Activated gamma-delta T cell treated with Interleukin-2 at 50 U/mL for 16 hours (primary cell): Measurements from ENCODE around the gene IDH3G.
"Not testable (repeated sequence)": the region's sequence is repeated elsewhere in the genome, so short reads cannot be mapped to it uniquely, and the experiment has no call there.

ENCODE experiments used
- DNase-seq: peaks from one replicate; pipeline ENCODE4 v3.0.0-alpha.2; 2020

Gene IDH3G

GRCh38 chrX:153794018-153794896 is at the start of gene IDH3G, which contains the start of gene SSR4:
Gene IDH3G (minus strand): TSS chrX:153794375. CDS start chrX:153794326, 49 bp downstream.
Gene SSR4 (plus strand): TSS chrX:153794668. CDS start chrX:153794688, 20 bp downstream.
- DNase-seq: peak; percentile 89

- no peak for DNase-seq
These were observed 42.7 kb upstream of the IDH3G start for GRCh38 chrX:153836921-153837320.

GRCh38 chrX:153832728-153833127 is 38.6 kb upstream of the IDH3G start:
- DNase-seq: no peak

- DNase-seq: no peak
These were observed 37.4 kb upstream of the IDH3G start for GRCh38 chrX:153831429-153832150.

GRCh38 chrX:153830640-153831428 is 36.7 kb upstream of the IDH3G start:
- DNase-seq: no peak

GRCh38 chrX:153829799-153830639 is 35.8 kb upstream of the IDH3G start, which contains the start of gene PDZD4:
Gene PDZD4 (minus strand): TSS chrX:153830544. CDS start chrX:153830298, 246 bp downstream.
- no peak for DNase-seq

- DNase-seq: no peak
These were observed 35.3 kb upstream of the IDH3G start for GRCh38 chrX:153829549-153829798.

GRCh38 chrX:153828723-153829548 is 34.8 kb upstream of the IDH3G start:
- DNase-seq: no peak

GRCh38 chrX:153828308-153828707 is 34.1 kb upstream of the IDH3G start:
- no peak for DNase-seq

GRCh38 chrX:153827903-153828302 is 33.7 kb upstream of the IDH3G start:
- no peak for DNase-seq

- no peak for DNase-seq
These were observed 32.8 kb upstream of the IDH3G start for GRCh38 chrX:153827016-153827415.

GRCh38 chrX:153825042-153825441 is 30.9 kb upstream of the IDH3G start:
- no peak for DNase-seq

GRCh38 chrX:153824348-153824747 is 30.2 kb upstream of the IDH3G start:
- no peak for DNase-seq

GRCh38 chrX:153821066-153821465 is 26.9 kb upstream of the IDH3G start:
- DNase-seq: no peak

GRCh38 chrX:153820601-153821000 is 26.4 kb upstream of the IDH3G start:
- no peak for DNase-seq

- no peak for DNase-seq
These were observed 25.3 kb upstream of the IDH3G start for GRCh38 chrX:153819384-153820040.

GRCh38 chrX:153818571-153819383 is 24.6 kb upstream of the IDH3G start:
- DNase-seq: peak; percentile 50

GRCh38 chrX:153818064-153818463 is 23.9 kb upstream of the IDH3G start:
- DNase-seq: not testable (repeated sequence)

GRCh38 chrX:153816831-153817690 is 22.9 kb upstream of the IDH3G start:
- peak; percentile 34 for DNase-seq
